NT2/D1 (cell line): ENCODE results near the gene RETSAT.

Experiments used
- SUZ12 ChIP-seq: IDR thresholded peaks from 2 replicates; pipeline ENCODE4 v1.6.1; 2011; ENCODE audit not compliant: insufficient read length, insufficient read depth; ENCODE audit errors: extremely low read depth
- YY1 ChIP-seq: IDR thresholded peaks from 2 replicates; pipeline ENCODE4 v1.6.1; 2011; ENCODE audit not compliant: insufficient read length, insufficient read depth
- ZNF274 ChIP-seq: IDR thresholded peaks from 2 replicates; pipeline ENCODE4 v1.6.1; 2011; ENCODE audit warnings: mild to moderate bottlenecking, low read depth, low read length

- no peak for TF ChIP-seq YY1
- no peak for TF ChIP-seq ZNF274
- no peak for TF ChIP-seq SUZ12
These were observed 1.9 kb upstream of the RETSAT start for GRCh38 chr2:85356186-85356585.
